K562 (cell line): ENCODE data around the gene MED29. TPM values are rescaled to one million over a fixed set of nuclear protein-coding genes. Genes with fewer than 3 reads are reported as not detected.
A peak's percentile ranks its signal among the peaks of the same experiment; 100 is the strongest.

ENCODE experiments used
- ARID1B ChIP-seq: fragments of 450-650 bp; IDR thresholded peaks from 2 replicates; pipeline ENCODE4 v1.6.1; 2016; ENCODE audit warnings: antibody characterized with exemption, mild to moderate bottlenecking, inconsistent platforms
- CBX1 ChIP-seq: sonication (generic); IDR thresholded peaks from 2 replicates; pipeline ENCODE4 v1.6.1; 2016; ENCODE audit warnings: antibody characterized with exemption, low read depth, mild to moderate bottlenecking
- CHCHD3 ChIP-seq: fragments of 250-450 bp; sonication (Bioruptor Pico); IDR thresholded peaks from 2 replicates; pipeline ENCODE4 v2.1.2; 2022; ENCODE audit warnings: mild to moderate bottlenecking
- GABPA ChIP-seq: fragments of 200-800 bp; sonication (Bioruptor generic); conservative IDR thresholded peaks from 2 replicates; pipeline ENCODE4 v1.6.1; 2016; ENCODE audit warnings: low read depth, missing genetic modification characterization, missing compliant biosample characterization
- MTA1 ChIP-seq: fragments of 450-650 bp; IDR thresholded peaks from 2 replicates; pipeline ENCODE4 v1.6.1; 2017; ENCODE audit warnings: borderline replicate concordance
- MTA3 ChIP-seq: fragments of 450-650 bp; formaldehyde crosslinking; IDR thresholded peaks from 2 replicates; pipeline ENCODE4 v1.6.1; 2017; ENCODE audit warnings: mild to moderate bottlenecking, borderline replicate concordance
- NR1H2 ChIP-seq: sonication (generic); formaldehyde crosslinking; IDR thresholded peaks from 2 replicates; pipeline ENCODE4 v1.4.0; 2020; ENCODE audit warnings: mild to moderate bottlenecking, missing genetic modification reagents
- PCBP1 ChIP-seq: fragments of 200-400 bp; formaldehyde crosslinking; IDR thresholded peaks from 2 replicates; pipeline ENCODE4 v1.6.1; 2018; ENCODE audit warnings: mild to moderate bottlenecking, low read depth, low read length; ENCODE audit not compliant: poor library complexity, severe bottlenecking
- POLR2B ChIP-seq: fragments of 450-650 bp; IDR thresholded peaks from 2 replicates; pipeline ENCODE4 v1.6.1; 2018; ENCODE audit warnings: low read depth; ENCODE audit not compliant: partially characterized antibody
- POLR2G ChIP-seq: fragments of 200-400 bp; formaldehyde crosslinking; IDR thresholded peaks from 2 replicates; pipeline ENCODE4 v1.6.1; 2017; ENCODE audit warnings: low read depth, mild to moderate bottlenecking, antibody characterized with exemption, low read length, moderate library complexity
- RBM25 ChIP-seq: fragments of 200-400 bp; formaldehyde crosslinking; IDR thresholded peaks from 2 replicates; pipeline ENCODE4 v1.6.1; 2018; ENCODE audit warnings: low read length, low read depth, moderate library complexity; ENCODE audit not compliant: severe bottlenecking
- SMAD3 ChIP-seq: fragments of 450-650 bp; formaldehyde crosslinking; conservative IDR thresholded peaks from 2 replicates; pipeline ENCODE4 v1.4.0; 2020; ENCODE audit warnings: mild to moderate bottlenecking
- SMARCA4 ChIP-seq: fragments of 450-650 bp; IDR thresholded peaks from 2 replicates; pipeline ENCODE4 v1.6.1; 2016
- TCF3 ChIP-seq: sonication (generic); formaldehyde crosslinking; IDR thresholded peaks from 2 replicates; pipeline ENCODE4 v1.4.0; 2020; ENCODE audit warnings: mild to moderate bottlenecking, missing genetic modification reagents
- TEAD4 ChIP-seq, 2 experiments: sonication (generic) in 1 of 2; formaldehyde crosslinking in 1 of 2; IDR thresholded peaks; 2 replicates each; pipeline versions ENCODE4 v1.6.1 to v1.8.0; 2012 to 2022; ENCODE audit warnings: borderline replicate concordance in 1 of 2, inconsistent platforms in 1 of 2, low read length in 1 of 2, mild to moderate bottlenecking in 1 of 2, missing genetic modification reagents in 1 of 2
- TOE1 ChIP-seq, 2 experiments: fragments of 450-650 bp in 1 of 2; sonication (generic) in 1 of 2; formaldehyde crosslinking in 1 of 2; IDR thresholded peaks; 2 replicates each; pipeline versions ENCODE4 v1.7.1 to v1.8.0; 2016 to 2022; ENCODE audit warnings: borderline replicate concordance in 2 of 2, mild to moderate bottlenecking in 2 of 2, antibody characterized with exemption in 1 of 2, inconsistent platforms in 1 of 2, low read depth in 1 of 2, missing genetic modification reagents in 1 of 2, moderate library complexity in 1 of 2
- ZNF695 ChIP-seq: fragments of 450-650 bp; formaldehyde crosslinking; IDR thresholded peaks from 2 replicates; pipeline ENCODE4 v1.4.0; 2020; ENCODE audit warnings: mild to moderate bottlenecking, moderate library complexity
- polyA plus RNA-seq, 8 experiments: library from polyadenylated mRNA; depleted of rRNA in 4 of 8; stranded (reverse) in 5 of 8; unstranded in 3 of 8; fragments of >200 nt; fragmentation: Nextera tagmentation in 2 of 8; fragmentation: Illumina TruSeq in 1 of 8; extraction: Ambion mirVana in 2 of 8; extraction: Trizol in 1 of 8; gene quantifications; 2 replicates each; pipeline versions ENCODE4 v1.2.1 to v1.2.3, GENCODE V29; 2011 to 2014; ENCODE audit warnings: inconsistent platforms in 1 of 8, missing spikeins in 1 of 8
- total RNA-seq, 7 experiments: library from RNA; depleted of rRNA in 6 of 7; stranded (reverse); fragments of >200 nt in 6 of 7; fragmentation: Illumina TruSeq in 2 of 7; extraction: Trizol in 2 of 7; gene quantifications; 2 replicates each; pipeline versions ENCODE4 v1.2.1 to v1.2.3, GENCODE V29; 2011 to 2021; ENCODE audit warnings: low replicate concordance in 1 of 7
- TF ChIP-seq, protein P1 (sequence below): fragments of 450-650 bp; IDR thresholded peaks from 2 replicates; pipeline ENCODE4 v1.6.1; 2018; ENCODE audit not compliant: partially characterized antibody
- TF ChIP-seq, protein P2 (sequence below), 2 experiments: fragments of 450-650 bp; conservative IDR thresholded peaks; 2 replicates each; pipeline ENCODE4 v1.6.1; 2017; ENCODE audit warnings: mild to moderate bottlenecking in 2 of 2, moderate library complexity in 2 of 2
- TF ChIP-seq, protein P3 (sequence below): IDR thresholded peaks from 2 replicates; pipeline ENCODE4 v1.6.1; 2014; ENCODE audit warnings: antibody characterized with exemption

MED29 gene
- total and polyA plus RNA-seq, 9 of the 15 experiments (the other 6 are each of a cell fraction or from before 2014, with no cell fraction given) = 1.8 to 22.6 (median 12.4) TPM

DNA sequence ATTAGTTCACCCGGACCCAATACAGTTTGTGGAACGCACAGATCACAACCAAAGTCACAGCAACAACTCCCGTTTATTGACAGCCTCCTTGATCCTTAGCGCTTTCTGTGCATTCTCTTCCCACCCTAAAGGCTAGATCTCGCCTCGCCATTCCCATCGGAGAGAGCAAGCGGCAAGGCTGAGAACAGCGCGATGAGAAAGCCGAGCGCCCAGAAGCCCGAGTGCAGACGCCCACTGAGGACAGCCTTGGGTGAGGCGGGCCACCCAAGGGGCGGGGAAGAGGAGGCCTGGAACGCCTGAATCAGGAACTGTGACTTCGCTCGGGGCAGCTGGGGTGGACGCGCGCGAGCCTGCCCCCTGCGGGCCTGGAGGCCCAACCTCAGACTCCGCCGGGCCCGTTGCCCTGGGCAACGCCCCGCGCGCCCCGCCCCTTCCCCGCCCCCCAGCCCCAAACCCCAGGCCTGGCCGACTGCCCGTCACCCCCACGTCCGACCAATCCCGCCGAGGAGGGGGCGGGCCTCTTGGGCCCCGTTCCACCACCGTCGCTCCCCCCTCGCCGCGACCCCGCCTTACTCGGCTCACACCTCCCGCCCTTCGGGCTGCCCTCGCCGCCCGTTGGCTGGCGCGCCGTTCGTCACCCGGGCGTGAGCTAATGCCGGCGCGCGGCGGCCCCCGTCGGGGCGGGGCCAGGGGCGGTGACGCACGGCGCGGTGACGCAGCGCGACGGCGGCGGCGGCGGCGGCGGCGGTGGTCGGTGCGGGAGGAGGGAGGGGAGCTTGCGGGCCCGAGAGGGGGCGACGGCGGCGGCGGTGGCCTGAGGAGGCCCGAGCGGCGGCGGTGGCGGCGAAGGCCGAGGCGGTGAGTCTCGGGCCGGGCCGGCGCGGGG is 49.2 kb upstream of the MED29 start, which contains the start of gene SAMD4B (continued):
- TF ChIP-seq SMAD3 (CRISPR knock-in tag) = no peak
- TF ChIP-seq RBM25 = peak; percentile 98
- peak; percentile 76 for TF ChIP-seq TOE1 (IDR thresholded peaks at IDR 0.05; ENCODE audit: borderline replicate concordance)
- 0 out of 2 replicates have a peak, but pooled peaks have one; percentile 85 for TF ChIP-seq TOE1 (CRISPR knock-in tag; IDR thresholded peaks at IDR 0.05; ENCODE audit: borderline replicate concordance, low read depth)
- TF ChIP-seq, protein P1, sequence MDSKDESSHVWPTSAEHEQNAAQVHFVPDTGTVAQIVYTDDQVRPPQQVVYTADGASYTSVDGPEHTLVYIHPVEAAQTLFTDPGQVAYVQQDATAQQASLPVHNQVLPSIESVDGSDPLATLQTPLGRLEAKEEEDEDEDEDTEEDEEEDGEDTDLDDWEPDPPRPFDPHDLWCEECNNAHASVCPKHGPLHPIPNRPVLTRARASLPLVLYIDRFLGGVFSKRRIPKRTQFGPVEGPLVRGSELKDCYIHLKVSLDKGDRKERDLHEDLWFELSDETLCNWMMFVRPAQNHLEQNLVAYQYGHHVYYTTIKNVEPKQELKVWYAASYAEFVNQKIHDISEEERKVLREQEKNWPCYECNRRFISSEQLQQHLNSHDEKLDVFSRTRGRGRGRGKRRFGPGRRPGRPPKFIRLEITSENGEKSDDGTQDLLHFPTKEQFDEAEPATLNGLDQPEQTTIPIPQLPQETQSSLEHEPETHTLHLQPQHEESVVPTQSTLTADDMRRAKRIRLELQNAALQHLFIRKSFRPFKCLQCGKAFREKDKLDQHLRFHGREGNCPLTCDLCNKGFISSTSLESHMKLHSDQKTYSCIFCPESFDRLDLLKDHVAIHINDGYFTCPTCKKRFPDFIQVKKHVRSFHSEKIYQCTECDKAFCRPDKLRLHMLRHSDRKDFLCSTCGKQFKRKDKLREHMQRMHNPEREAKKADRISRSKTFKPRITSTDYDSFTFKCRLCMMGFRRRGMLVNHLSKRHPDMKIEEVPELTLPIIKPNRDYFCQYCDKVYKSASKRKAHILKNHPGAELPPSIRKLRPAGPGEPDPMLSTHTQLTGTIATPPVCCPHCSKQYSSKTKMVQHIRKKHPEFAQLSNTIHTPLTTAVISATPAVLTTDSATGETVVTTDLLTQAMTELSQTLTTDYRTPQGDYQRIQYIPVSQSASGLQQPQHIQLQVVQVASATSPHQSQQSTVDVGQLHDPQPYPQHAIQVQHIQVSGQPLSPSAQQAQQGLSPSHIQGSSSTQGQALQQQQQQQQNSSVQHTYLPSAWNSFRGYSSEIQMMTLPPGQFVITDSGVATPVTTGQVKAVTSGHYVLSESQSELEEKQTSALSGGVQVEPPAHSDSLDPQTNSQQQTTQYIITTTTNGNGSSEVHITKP = peak; percentile 7
- no peak for TF ChIP-seq NR1H2 (CRISPR knock-in tag)
- peak; percentile 65; the same call in 1 of the 2 replicates for TF ChIP-seq SMARCA4
- TF ChIP-seq CBX1 = peak; percentile 93; the same call in 1 of the 2 replicates
- 0 out of 2 replicates have a peak, but pooled peaks have one; percentile 44 for TF ChIP-seq CHCHD3 (CRISPR knock-in tag)
- peak; percentile 52; the same call in 1 of the 2 replicates for TF ChIP-seq ARID1B
- TF ChIP-seq TEAD4 (IDR thresholded peaks at IDR 0.05; ENCODE audit: low read length) = peak; percentile 54
- TF ChIP-seq TEAD4 (CRISPR knock-in tag; IDR thresholded peaks at IDR 0.05; ENCODE audit: borderline replicate concordance) = no peak
- no peak for TF ChIP-seq PCBP1
- peak; percentile 96 for TF ChIP-seq GABPA (tag)
- no peak for TF ChIP-seq ZNF695 (CRISPR knock-in tag)
- TF ChIP-seq POLR2B = peak; percentile 92
- TF ChIP-seq POLR2G = peak; percentile 92
- TF ChIP-seq TCF3 (CRISPR knock-in tag) = peak; percentile 23; the same call in 1 of the 2 replicates
- TF ChIP-seq, protein P2, sequence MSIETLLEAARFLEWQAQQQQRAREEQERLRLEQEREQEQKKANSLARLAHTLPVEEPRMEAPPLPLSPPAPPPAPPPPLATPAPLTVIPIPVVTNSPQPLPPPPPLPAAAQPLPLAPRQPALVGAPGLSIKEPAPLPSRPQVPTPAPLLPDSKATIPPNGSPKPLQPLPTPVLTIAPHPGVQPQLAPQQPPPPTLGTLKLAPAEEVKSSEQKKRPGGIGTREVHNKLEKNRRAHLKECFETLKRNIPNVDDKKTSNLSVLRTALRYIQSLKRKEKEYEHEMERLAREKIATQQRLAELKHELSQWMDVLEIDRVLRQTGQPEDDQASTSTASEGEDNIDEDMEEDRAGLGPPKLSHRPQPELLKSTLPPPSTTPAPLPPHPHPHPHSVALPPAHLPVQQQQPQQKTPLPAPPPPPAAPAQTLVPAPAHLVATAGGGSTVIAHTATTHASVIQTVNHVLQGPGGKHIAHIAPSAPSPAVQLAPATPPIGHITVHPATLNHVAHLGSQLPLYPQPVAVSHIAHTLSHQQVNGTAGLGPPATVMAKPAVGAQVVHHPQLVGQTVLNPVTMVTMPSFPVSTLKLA (conservative IDR thresholded peaks at IDR 0.05) = peak in 1 of 2 experiments; percentile 79; a peak in 2 of 4 replicates
- peak; percentile 68 for TF ChIP-seq MTA1
- TF ChIP-seq, protein P3, sequence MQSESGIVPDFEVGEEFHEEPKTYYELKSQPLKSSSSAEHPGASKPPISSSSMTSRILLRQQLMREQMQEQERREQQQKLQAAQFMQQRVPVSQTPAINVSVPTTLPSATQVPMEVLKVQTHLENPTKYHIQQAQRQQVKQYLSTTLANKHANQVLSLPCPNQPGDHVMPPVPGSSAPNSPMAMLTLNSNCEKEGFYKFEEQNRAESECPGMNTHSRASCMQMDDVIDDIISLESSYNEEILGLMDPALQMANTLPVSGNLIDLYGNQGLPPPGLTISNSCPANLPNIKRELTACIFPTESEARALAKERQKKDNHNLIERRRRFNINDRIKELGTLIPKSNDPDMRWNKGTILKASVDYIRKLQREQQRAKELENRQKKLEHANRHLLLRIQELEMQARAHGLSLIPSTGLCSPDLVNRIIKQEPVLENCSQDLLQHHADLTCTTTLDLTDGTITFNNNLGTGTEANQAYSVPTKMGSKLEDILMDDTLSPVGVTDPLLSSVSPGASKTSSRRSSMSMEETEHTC = peak; percentile 16; the same call in 1 of the 2 replicates
- TF ChIP-seq MTA3 = peak; percentile 91
